ENCODE results near the gene ATG4A. TPM values are rescaled to one million over a fixed set of nuclear protein-coding genes. Genes with fewer than 3 reads are reported as not detected.

The ATG4A gene, protein sequence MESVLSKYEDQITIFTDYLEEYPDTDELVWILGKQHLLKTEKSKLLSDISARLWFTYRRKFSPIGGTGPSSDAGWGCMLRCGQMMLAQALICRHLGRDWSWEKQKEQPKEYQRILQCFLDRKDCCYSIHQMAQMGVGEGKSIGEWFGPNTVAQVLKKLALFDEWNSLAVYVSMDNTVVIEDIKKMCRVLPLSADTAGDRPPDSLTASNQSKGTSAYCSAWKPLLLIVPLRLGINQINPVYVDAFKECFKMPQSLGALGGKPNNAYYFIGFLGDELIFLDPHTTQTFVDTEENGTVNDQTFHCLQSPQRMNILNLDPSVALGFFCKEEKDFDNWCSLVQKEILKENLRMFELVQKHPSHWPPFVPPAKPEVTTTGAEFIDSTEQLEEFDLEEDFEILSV
- total RNA-seq (2022; extraction: Qiagen RNA extraction; ENCODE audit: low read depth): 7.5 to 10.0 TPM (median 8.2 TPM) in 5 replicates

DNA sequence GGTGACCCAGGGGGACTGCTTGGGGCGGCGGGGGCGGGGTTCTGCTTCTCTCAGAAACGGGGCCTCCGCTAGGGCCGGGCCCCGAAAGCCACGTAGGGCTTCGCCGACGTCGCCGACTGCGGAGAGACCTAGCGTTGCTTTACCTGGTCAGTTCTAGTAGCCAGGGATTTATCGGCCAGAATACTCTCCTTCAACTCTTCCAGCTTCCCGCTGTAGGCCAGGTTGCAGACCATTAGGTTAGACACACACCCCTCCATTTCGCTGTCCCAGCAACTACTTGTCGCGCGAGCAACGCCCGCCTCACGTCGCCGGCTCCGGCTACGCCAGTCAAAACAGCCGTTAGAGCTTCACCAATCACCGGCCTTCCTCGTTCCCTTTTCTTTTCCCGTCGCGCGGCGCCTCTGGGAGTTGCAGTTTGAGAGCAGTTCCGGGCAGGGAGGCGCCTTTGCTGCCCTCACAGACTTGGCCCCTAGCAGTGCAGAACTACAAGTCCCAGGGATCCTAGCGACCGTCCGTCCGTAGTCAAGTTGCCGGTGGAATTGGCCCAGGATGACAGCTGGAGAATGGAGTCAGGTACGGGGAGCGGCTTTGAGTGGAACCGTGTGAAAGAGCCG lies at the start of gene ATG4A, which contains the start of gene PSMD10:
Gene ATG4A (plus strand): TSS at position 515 of the 614 bp plus-strand sequence. CDS start 49 bp downstream, at position 564.
Gene PSMD10 (minus strand): TSS at position 279 of the 614 bp plus-strand sequence. CDS start 22 bp downstream, at position 257.

GRCh38 chrX:108044554-108045256 lies 46.9 kb upstream of the ATG4A start, which contains the start of gene VSIG1:
VSIG1 (plus strand) TSS chrX:108045065; CDS start chrX:108045131, 66 bp downstream.

Other genes with a start within 250 kb of the ATG4A start
- gene TEX13B, start 109.4 kb upstream of the ATG4A start, total RNA-seq (2022; extraction: Qiagen RNA extraction; ENCODE audit: low read depth): not detected in 5 replicates
- gene VSIG1, start 46.7 kb upstream of the ATG4A start, total RNA-seq (2022; extraction: Qiagen RNA extraction; ENCODE audit: low read depth): 0.33 to 0.59 TPM (median 0.47 TPM) in 5 replicates
- gene PSMD10, start 236 bp upstream of the ATG4A start, total RNA-seq (2022; extraction: Qiagen RNA extraction; ENCODE audit: low read depth): 64.3 to 88.4 TPM (median 75.3 TPM) in 5 replicates

Data from A549 treated with ZK216348 at 1 μM for 4 hours (cell line).